ENCODE data around the gene CMC4. TPM values are rescaled to one million over a fixed set of nuclear protein-coding genes. Genes with fewer than 3 reads are reported as not detected.

CMC4 gene
- total and polyA plus RNA-seq, 2 experiments from 2014 or later = 19.7 to 20.2 TPM

DNA sequence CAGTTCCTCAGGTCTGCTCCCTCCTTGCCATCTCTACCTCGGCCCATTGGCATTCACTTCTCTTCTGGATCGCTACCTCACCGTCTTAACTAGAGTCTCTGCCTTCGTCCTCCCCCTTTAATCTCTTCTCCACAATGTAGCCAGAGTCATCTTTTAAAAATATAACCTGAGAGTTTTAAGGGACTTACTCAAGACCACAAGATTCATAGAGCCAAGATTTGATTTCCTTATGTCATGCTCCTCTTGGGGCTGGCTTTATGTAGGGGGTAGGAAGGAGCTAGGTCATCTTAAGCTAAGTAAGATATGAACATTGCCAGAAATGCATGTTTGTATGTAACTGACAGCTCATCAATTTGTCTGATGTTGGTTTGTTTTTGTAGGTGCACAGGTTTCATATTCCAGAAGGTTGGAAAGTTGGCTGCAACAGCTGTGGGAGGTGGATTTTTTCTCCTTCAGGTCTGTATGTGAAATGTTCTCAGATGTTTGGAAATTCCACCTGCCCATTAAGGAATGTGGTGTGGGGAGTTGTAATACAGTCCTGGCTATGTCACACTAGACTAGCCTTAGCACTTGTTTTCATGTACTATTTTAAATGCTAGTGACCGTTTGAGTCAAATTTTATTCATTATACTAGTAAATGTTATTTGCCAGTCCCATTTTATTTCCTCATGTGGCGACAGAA lies 24.7 kb downstream of the CMC4 start:
- Histone ChIP-seq H3K36me3 (ENCODE audit: low read depth) (no peaks in the 10 kb centered on the region), H3K4me3 (no peak overlapping the region), H3K9ac (no peak overlapping the region), H3K27me3 (replicated peaks; ENCODE audit: insufficient read depth) (no peaks in the 10 kb centered on the region), H3K79me2 (ENCODE audit: insufficient read depth) (peaks cover 14% of the 10 kb centered on the region), H3K4me2 (ENCODE audit: unreplicated experiment) (no peak overlapping the region), H4K20me1 (ENCODE audit: insufficient read depth) (no peaks in the 10 kb centered on the region), H3K4me1 (ENCODE audit: insufficient read depth) (peaks cover 3% of the 10 kb centered on the region; the same call in 1 of the 2 replicates), H3F3A (ENCODE audit: insufficient read depth) (0 out of 2 replicates have a peak, but pooled peaks cover 7% of the 10 kb centered on the region), H3K9me2 (ENCODE audit: insufficient read depth) (no peaks in the 10 kb centered on the region), H3K9me3 (ENCODE audit: low read depth) (no peaks in the 10 kb centered on the region), H2AFZ (no peak overlapping the region), H3K27ac (no peak overlapping the region)
- DNase-seq = no peak
- 85 to 100% methylated on average over 5 to 6 of the region's 6 CpGs for WGBS, 2 experiments (ENCODE audit: low coverage in 1 of 2, low lambda C conversion rate in 2 of 2, missing lambda C conversion rate in 2 of 2)
- TF ChIP-seq EZH2 (IDR thresholded peaks at IDR 0.05; ENCODE audit: insufficient read depth, poor library complexity, severe bottlenecking) (no peak), EZH2phosphoT487 (IDR thresholded peaks at IDR 0.05; ENCODE audit: insufficient read depth, low read depth) (no peak)
- in situ Hi-C loops (cut with MboI) = no loop called here

DNA sequence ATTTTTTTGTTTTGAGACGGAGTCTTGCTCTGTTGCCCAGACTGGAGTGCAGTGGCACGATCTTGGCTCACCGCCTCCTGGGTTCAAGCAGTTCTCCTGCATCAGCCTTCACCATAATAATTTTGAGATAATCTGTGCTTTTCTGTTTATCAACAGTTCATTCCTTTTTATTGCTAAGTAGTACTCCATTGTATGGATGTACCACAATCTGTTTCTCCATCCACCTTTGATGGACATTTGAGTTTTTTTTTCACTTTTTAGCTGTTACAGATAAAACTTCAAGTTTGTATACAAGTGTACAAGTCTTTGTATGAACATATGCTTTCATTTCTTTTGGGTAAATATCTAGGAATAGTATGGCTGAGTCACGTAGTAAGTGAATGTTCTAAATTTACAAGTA lies 35.2 kb downstream of the CMC4 start:
- no peaks in the 10 kb centered on the region for H4K20me1 ChIP-seq (ENCODE audit: insufficient read depth)
- no peaks in the 10 kb centered on the region for H3F3A ChIP-seq (ENCODE audit: insufficient read depth)
- 97 to 100% methylated on average over 4 of the region's 4 CpGs for WGBS, 2 experiments (ENCODE audit: low coverage in 1 of 2, low lambda C conversion rate in 2 of 2, missing lambda C conversion rate in 2 of 2)
- in situ Hi-C loops (cut with MboI) = no loop called here
- DNase-seq = no peak
- TF ChIP-seq EZH2 (IDR thresholded peaks at IDR 0.05; ENCODE audit: insufficient read depth, poor library complexity, severe bottlenecking) = no peak
- no peak for TF ChIP-seq EZH2phosphoT487 (IDR thresholded peaks at IDR 0.05; ENCODE audit: insufficient read depth, low read depth)
- no peaks in the 10 kb centered on the region for H3K9me3 ChIP-seq (ENCODE audit: low read depth)
- H3K4me2 ChIP-seq (ENCODE audit: unreplicated experiment) = no peak overlapping the region
- H3K9ac ChIP-seq = no peak overlapping the region
- no peak overlapping the region for H3K27ac ChIP-seq
- peaks cover 7% of the 10 kb centered on the region; the same call in 1 of the 2 replicates for H3K36me3 ChIP-seq (ENCODE audit: low read depth)
- H2AFZ ChIP-seq = no peak overlapping the region
- no peaks in the 10 kb centered on the region for H3K27me3 ChIP-seq (replicated peaks; ENCODE audit: insufficient read depth)
- no peaks in the 10 kb centered on the region for H3K9me2 ChIP-seq (ENCODE audit: insufficient read depth)
- H3K79me2 ChIP-seq (ENCODE audit: insufficient read depth) = peaks cover 89% of the 10 kb centered on the region
- H3K4me3 ChIP-seq = no peak overlapping the region
- no peaks in the 10 kb centered on the region for H3K4me1 ChIP-seq (ENCODE audit: insufficient read depth)

DNA sequence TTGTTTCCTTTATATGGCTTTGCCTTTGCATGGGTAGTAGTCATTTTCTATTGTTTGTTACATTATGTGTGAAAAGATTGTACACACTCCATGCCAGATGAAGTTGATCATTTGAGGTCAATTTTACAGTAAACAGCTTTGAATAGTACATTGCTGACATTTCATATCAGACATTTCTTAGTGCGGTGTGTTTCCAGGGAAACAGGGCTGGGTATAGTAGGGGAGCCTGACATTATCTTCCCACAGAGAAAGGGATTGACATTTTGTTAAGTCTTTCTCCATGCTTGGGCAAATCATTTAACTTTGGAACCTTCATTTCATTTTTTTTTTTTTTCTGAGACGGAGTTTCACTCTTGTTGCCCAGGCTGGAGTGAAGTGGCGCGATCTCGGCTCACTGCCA lies 39.3 kb downstream of the CMC4 start:
- Histone ChIP-seq H4K20me1 (ENCODE audit: insufficient read depth) (no peaks in the 10 kb centered on the region), H3K36me3 (ENCODE audit: low read depth) (peaks cover 7% of the 10 kb centered on the region; the same call in 1 of the 2 replicates), H3K9ac (no peak overlapping the region), H3K4me2 (ENCODE audit: unreplicated experiment) (no peak overlapping the region), H3K27ac (no peak overlapping the region), H2AFZ (no peak overlapping the region), H3K9me2 (ENCODE audit: insufficient read depth) (no peaks in the 10 kb centered on the region), H3K79me2 (ENCODE audit: insufficient read depth) (peaks cover 76% of the 10 kb centered on the region), H3K27me3 (replicated peaks; ENCODE audit: insufficient read depth) (no peaks in the 10 kb centered on the region), H3K4me1 (ENCODE audit: insufficient read depth) (peaks cover 16% of the 10 kb centered on the region), H3F3A (ENCODE audit: insufficient read depth) (peaks cover 18% of the 10 kb centered on the region; the same call in 1 of the 2 replicates), H3K4me3 (no peak overlapping the region), H3K9me3 (ENCODE audit: low read depth) (no peaks in the 10 kb centered on the region)
- WGBS, 2 experiments (ENCODE audit: low coverage in 1 of 2, low lambda C conversion rate in 2 of 2, missing lambda C conversion rate in 2 of 2) = 66 to 79% methylated on average over 3 of the region's 5 CpGs
- in situ Hi-C loops (cut with MboI) = no loop called here
- no peak for DNase-seq
- TF ChIP-seq EZH2 (IDR thresholded peaks at IDR 0.05; ENCODE audit: insufficient read depth, poor library complexity, severe bottlenecking) = no peak
- TF ChIP-seq EZH2phosphoT487 (IDR thresholded peaks at IDR 0.05; ENCODE audit: insufficient read depth, low read depth) = no peak

DNA sequence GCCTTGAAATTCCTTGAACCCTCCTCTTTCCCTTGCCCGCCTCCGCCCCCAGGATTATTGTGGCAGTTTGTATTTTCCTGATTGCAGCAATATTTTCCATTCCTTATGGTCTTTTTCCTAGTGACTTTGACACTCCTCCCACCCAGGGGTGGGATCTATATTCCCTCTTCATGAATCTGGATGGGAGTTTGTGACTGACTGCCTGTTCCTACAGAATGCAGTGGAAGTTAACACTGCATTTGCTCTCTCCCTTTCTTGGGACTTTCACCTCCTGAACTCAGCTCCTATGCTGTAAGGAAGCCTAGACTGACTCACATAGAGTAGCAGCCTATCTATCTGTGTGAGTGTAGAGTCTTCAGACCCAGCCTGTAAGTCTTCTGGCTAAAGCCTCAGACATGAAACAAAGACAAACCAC lies 42.1 kb downstream of the CMC4 start:
- Histone ChIP-seq H3K4me3 (no peak overlapping the region), H4K20me1 (ENCODE audit: insufficient read depth) (no peaks in the 10 kb centered on the region), H3K36me3 (ENCODE audit: low read depth) (no peaks in the 10 kb centered on the region), H3K27me3 (replicated peaks; ENCODE audit: insufficient read depth) (no peaks in the 10 kb centered on the region), H3K9ac (peak overlapping the region; percentile 100), H3K9me2 (ENCODE audit: insufficient read depth) (no peaks in the 10 kb centered on the region), H2AFZ (no peak overlapping the region), H3K4me2 (ENCODE audit: unreplicated experiment) (peak overlapping the region; percentile 35), H3K9me3 (ENCODE audit: low read depth) (no peaks in the 10 kb centered on the region), H3K4me1 (ENCODE audit: insufficient read depth) (peaks cover 16% of the 10 kb centered on the region), H3K79me2 (ENCODE audit: insufficient read depth) (peaks cover 57% of the 10 kb centered on the region), H3K27ac (peak overlapping the region; percentile 100), H3F3A (ENCODE audit: insufficient read depth) (peaks cover 18% of the 10 kb centered on the region; the same call in 1 of the 2 replicates)
- 82 to 85% methylated on average over 2 of the region's 2 CpGs for WGBS, 2 experiments (ENCODE audit: low coverage in 1 of 2, low lambda C conversion rate in 2 of 2, missing lambda C conversion rate in 2 of 2)
- in situ Hi-C loops (cut with MboI) = no loop called here
- DNase-seq = peak; percentile 60
- no peak for TF ChIP-seq EZH2phosphoT487 (IDR thresholded peaks at IDR 0.05; ENCODE audit: insufficient read depth, low read depth)
- no peak for TF ChIP-seq EZH2 (IDR thresholded peaks at IDR 0.05; ENCODE audit: insufficient read depth, poor library complexity, severe bottlenecking)
